Endometrial microvascular endothelial cells (primary cell): ENCODE measurements around the gene LAPTM4A. TPM values are rescaled to one million over a fixed set of nuclear protein-coding genes. Genes with fewer than 3 reads are reported as not detected.

ENCODE experiments used
- in situ Hi-C: cut with HindIII; loops from 2 replicates; pipeline ENCODE4 v1.10.0; 2017; ENCODE audit warnings: low sequenced_read_pairs, low pct_unique_long_range_greater_than_20kb; ENCODE audit errors: inconsistent ontology term
- total RNA-seq: library from RNA; depleted of rRNA; stranded (reverse); fragments of >200 nt; gene quantifications from one replicate; pipeline ENCODE4 v1.2.3, GENCODE V29; 2015; ENCODE audit errors: inconsistent ontology term

The LAPTM4A gene
- total RNA-seq, 1 donor from 2014 or later: 147 TPM

GRCh38 chr2:20001361-20001863, 50.0 kb downstream of the LAPTM4A start:
- in situ Hi-C loops: no loop called here

- in situ Hi-C loops: no loop called here
Measured at GRCh38 chr2:19993731-19994130, 57.7 kb downstream of the LAPTM4A start.

- in situ Hi-C loops: no loop called here
Measured at GRCh38 chr2:19991895-19992294, 59.5 kb downstream of the LAPTM4A start.

DNA sequence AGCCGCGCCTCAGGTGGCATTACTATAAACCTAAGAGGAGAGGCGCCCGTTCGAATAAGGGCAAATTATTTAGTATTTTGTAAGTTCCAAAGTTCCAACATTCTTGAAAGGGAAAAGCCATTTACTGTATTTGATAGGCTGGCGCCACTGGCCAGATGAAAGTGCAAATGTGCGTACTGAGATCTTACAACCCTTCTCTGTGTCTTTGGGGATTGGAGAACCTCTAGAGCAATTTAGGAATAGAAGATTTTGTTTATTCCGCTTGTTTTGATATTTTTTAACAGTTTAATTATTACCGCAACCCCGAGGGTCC, 61.1 kb downstream of the LAPTM4A start:
- in situ Hi-C loops: no loop called here

DNA sequence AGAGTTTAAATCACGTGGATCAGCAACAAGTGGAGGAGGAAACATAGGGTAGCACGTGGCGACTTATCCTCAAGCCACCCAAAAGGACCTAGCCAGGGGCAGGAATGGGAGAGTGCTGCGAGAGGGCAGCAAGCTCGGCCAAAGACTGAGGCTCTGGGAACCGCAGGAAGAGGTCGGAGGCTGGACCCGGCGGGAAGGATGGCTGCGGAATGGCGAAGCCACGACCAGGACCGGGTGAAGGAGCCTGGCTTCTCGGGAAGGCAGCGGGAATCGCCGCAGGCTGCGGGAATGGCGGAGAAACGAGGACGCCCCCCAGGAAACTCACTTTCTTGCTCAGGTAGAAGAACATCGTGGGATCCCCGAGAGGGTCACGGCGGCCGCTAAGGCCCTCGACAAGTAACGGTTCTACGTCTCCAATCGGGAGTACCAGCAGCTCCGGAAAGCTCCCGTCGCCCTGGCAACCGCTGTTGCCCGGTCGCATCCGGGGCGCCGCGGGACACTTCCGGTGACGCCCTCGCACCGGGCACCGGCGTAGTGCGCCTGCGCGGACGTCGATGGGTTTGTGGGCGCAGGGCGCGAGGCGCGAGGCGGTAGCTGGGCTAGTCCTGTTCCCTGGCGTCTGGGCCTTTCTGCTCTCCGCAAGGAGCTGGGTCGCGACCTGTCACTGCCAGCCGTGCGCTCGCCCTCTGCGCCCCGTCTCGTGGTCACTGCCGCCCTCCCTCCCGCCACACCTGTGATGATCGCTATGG, 61.6 kb downstream of the LAPTM4A start, which contains the start of gene WDR35:
TSS of gene WDR35 (minus strand) at position 439 of the 749 bp plus-strand sequence. CDS start at position 349, 90 bp downstream.
- in situ Hi-C loops: no loop called here

GRCh38 chr2:19989342-19989666, 62.1 kb downstream of the LAPTM4A start:
- in situ Hi-C loops: no loop called here

- in situ Hi-C loops: no loop called here
Measured at GRCh38 chr2:19988600-19988999, 62.8 kb downstream of the LAPTM4A start.

- in situ Hi-C loops: no loop called here
Measured at GRCh38 chr2:19987936-19988335, 63.5 kb downstream of the LAPTM4A start.

Other genes with a start within 250 kb of the LAPTM4A start
- gene TTC32, start 149.6 kb downstream of the LAPTM4A start, total RNA-seq: 4.1 TPM
- gene WDR35, start 61.5 kb downstream of the LAPTM4A start, total RNA-seq: 7.0 TPM
- gene MATN3, start 39.0 kb downstream of the LAPTM4A start, total RNA-seq: 5.2 TPM
- 2.9 TPM for gene SDC1, start 173.5 kb upstream of the LAPTM4A start, total RNA-seq